GM23338 (cell line): Measurements from ENCODE around the gene NFATC2IP. TPM values are rescaled to one million over a fixed set of nuclear protein-coding genes. Genes with fewer than 3 reads are reported as not detected.

Source experiments
- ATAC-seq: fragments of 200-7000 bp; cut with Tn5 transposase; 3 replicates; pipeline ENCODE4 v1.9.1; 2020
- DNase-seq: peaks from one replicate; pipeline ENCODE4 v3.0.0-alpha.2; 2015; ENCODE audit warnings: low spot score
- H2AFZ ChIP-seq: fragments of 200-600 bp; sonication (generic); 2 replicates; pipeline ENCODE4 v1.8.0; 2016; ENCODE audit warnings: antibody characterized with exemption, mild to moderate bottlenecking, moderate library complexity
- H3F3A ChIP-seq: fragments of 200-600 bp; sonication (generic); replicated peaks from 2 replicates; pipeline ENCODE4 v1.8.0; 2017; ENCODE audit warnings: antibody characterized with exemption, mixed run types, low read depth
- H3K27ac ChIP-seq: fragments of 200-600 bp; sonication (generic); 2 replicates; pipeline ENCODE4 v1.6.1; 2016; ENCODE audit warnings: low read depth
- H3K27me3 ChIP-seq: fragments of 200-600 bp; sonication (generic); 2 replicates; pipeline ENCODE4 v1.8.0; 2016; ENCODE audit warnings: mild to moderate bottlenecking, mixed run types, moderate library complexity; ENCODE audit not compliant: insufficient read depth
- H3K36me3 ChIP-seq: fragments of 200-600 bp; sonication (generic); 2 replicates; pipeline ENCODE4 v1.8.0; 2016; ENCODE audit warnings: mild to moderate bottlenecking; ENCODE audit not compliant: insufficient read depth
- H3K4me1 ChIP-seq: fragments of 200-600 bp; sonication (generic); 2 replicates; pipeline ENCODE4 v1.8.0; 2016; ENCODE audit warnings: mild to moderate bottlenecking, moderate library complexity; ENCODE audit not compliant: insufficient read depth
- H3K4me2 ChIP-seq: fragments of 200-600 bp; sonication (generic); 2 replicates; pipeline ENCODE4 v1.7.1; 2017; ENCODE audit warnings: mixed run types
- H3K4me3 ChIP-seq: fragments of 200-600 bp; sonication (generic); 2 replicates; pipeline ENCODE4 v1.6.1; 2016; ENCODE audit warnings: mixed run types
- H3K79me2 ChIP-seq: fragments of 200-600 bp; sonication (generic); replicated peaks from 2 replicates; pipeline ENCODE4 v1.8.0; 2017; ENCODE audit warnings: mild to moderate bottlenecking; ENCODE audit not compliant: insufficient read depth
- H3K9me2 ChIP-seq: fragments of 200-600 bp; sonication (generic); 2 replicates; pipeline ENCODE4 v1.8.0; 2017; ENCODE audit not compliant: insufficient read depth
- H4K20me1 ChIP-seq: fragments of 200-600 bp; sonication (generic); replicated peaks from 2 replicates; pipeline ENCODE4 v1.8.0; 2017; ENCODE audit warnings: mild to moderate bottlenecking; ENCODE audit not compliant: insufficient read depth
- H3K27ac Mint-ChIP-seq: 2 replicates; pipeline ENCODE4 v1.8.0; 2020; ENCODE audit warnings: inconsistent platforms, mild to moderate bottlenecking, moderate library complexity, mixed read lengths
- H3K27me3 Mint-ChIP-seq: 3 replicates; pipeline ENCODE4 v1.8.0; 2022; ENCODE audit warnings: low read depth, mild to moderate bottlenecking, moderate library complexity, mixed read lengths, inconsistent platforms; ENCODE audit not compliant: insufficient read depth, poor library complexity
- H3K36me3 Mint-ChIP-seq: 3 replicates; pipeline ENCODE4 v1.8.0; 2021; ENCODE audit warnings: low read depth, mild to moderate bottlenecking, inconsistent platforms, moderate library complexity, mixed read lengths
- H3K4me1 Mint-ChIP-seq: 3 replicates; pipeline ENCODE4 v1.8.0; 2020; ENCODE audit warnings: mild to moderate bottlenecking, inconsistent platforms, mixed read lengths
- H3K4me3 Mint-ChIP-seq: 3 replicates; pipeline ENCODE4 v1.8.0; 2021; ENCODE audit warnings: moderate library complexity, mild to moderate bottlenecking, inconsistent platforms, mixed read lengths
- H3K9me3 Mint-ChIP-seq: 3 replicates; pipeline ENCODE4 v1.8.0; 2020; ENCODE audit warnings: moderate library complexity, mild to moderate bottlenecking, inconsistent platforms, mixed read lengths
- CREB1 ChIP-seq: fragments of 250-450 bp; sonication (Bioruptor Pico); IDR thresholded peaks from 2 replicates; pipeline ENCODE4 v1.5.0; 2020; ENCODE audit warnings: low read depth, mild to moderate bottlenecking, moderate library complexity
- EZH2 ChIP-seq: fragments of 200-600 bp; sonication (generic); IDR thresholded peaks from one replicate; pipeline ENCODE4 v1.8.0; 2017; ENCODE audit warnings: antibody characterized with exemption, mild to moderate bottlenecking, low read depth; ENCODE audit not compliant: unreplicated experiment
- EZH2phosphoT487 ChIP-seq: fragments of 200-600 bp; sonication (generic); IDR thresholded peaks from one replicate; pipeline ENCODE4 v1.8.1; 2018; ENCODE audit warnings: antibody characterized with exemption; ENCODE audit not compliant: unreplicated experiment
- JUNB ChIP-seq: IDR thresholded peaks from one replicate; pipeline ENCODE4 v1.6.1; 2016; ENCODE audit warnings: antibody characterized with exemption; ENCODE audit not compliant: unreplicated experiment
- NANOG ChIP-seq: IDR thresholded peaks from 2 replicates; pipeline ENCODE4 v1.6.1; 2016; ENCODE audit warnings: antibody characterized with exemption, borderline replicate concordance
- POLR2AphosphoS5 ChIP-seq: IDR thresholded peaks from 2 replicates; pipeline ENCODE4 v1.6.1; 2016; ENCODE audit warnings: antibody characterized with exemption, low read depth
- STAT1 ChIP-seq: IDR thresholded peaks from one replicate; pipeline ENCODE4 v1.6.1; 2016; ENCODE audit warnings: antibody characterized with exemption; ENCODE audit not compliant: unreplicated experiment
- ZNF114 ChIP-seq: fragments of 250-450 bp; sonication (Bioruptor Pico); IDR thresholded peaks from 2 replicates; pipeline ENCODE4 v1.5.0; 2020; ENCODE audit warnings: mild to moderate bottlenecking, moderate library complexity
- ZNF331 ChIP-seq: fragments of 250-450 bp; sonication (Bioruptor Pico); IDR thresholded peaks from 2 replicates; pipeline ENCODE4 v1.5.0; 2020; ENCODE audit warnings: low read depth, mild to moderate bottlenecking, moderate library complexity
- polyA plus RNA-seq: library from polyadenylated mRNA; unstranded; fragments of >200 nt; fragmentation: Nextera tagmentation; extraction: Ambion mirVana; gene quantifications from 2 replicates; pipeline ENCODE4 v1.2.1, GENCODE V29; 2016
- total RNA-seq: library from RNA; depleted of rRNA; stranded (reverse); fragments of >200 nt; shearing (Covaris generic); gene quantifications from 2 replicates; pipeline ENCODE4 v1.2.3, GENCODE V29; 2014
- TF ChIP-seq, protein P1 (sequence below): IDR thresholded peaks from one replicate; pipeline ENCODE4 v1.6.1; 2018; ENCODE audit warnings: antibody characterized with exemption; ENCODE audit not compliant: unreplicated experiment
- TF ChIP-seq, protein P2 (sequence below), 2 experiments: fragments of 200-600 bp in 1 of 2; sonication (generic) in 1 of 2; conservative IDR thresholded peaks; 2 replicates each; pipeline versions ENCODE4 v1.5.1 to v1.6.1; 2016 to 2017; ENCODE audit warnings: antibody characterized with exemption in 2 of 2, low read depth in 2 of 2, mild to moderate bottlenecking in 2 of 2, moderate library complexity in 1 of 2
- TF ChIP-seq, protein P3 (sequence below): IDR thresholded peaks from 2 replicates; pipeline ENCODE4 v1.6.1; 2016; ENCODE audit warnings: antibody characterized with exemption

NFATC2IP gene
- total and polyA plus RNA-seq, 2 experiments from 2014 or later, result 23.5 to 65.4 TPM

DNA sequence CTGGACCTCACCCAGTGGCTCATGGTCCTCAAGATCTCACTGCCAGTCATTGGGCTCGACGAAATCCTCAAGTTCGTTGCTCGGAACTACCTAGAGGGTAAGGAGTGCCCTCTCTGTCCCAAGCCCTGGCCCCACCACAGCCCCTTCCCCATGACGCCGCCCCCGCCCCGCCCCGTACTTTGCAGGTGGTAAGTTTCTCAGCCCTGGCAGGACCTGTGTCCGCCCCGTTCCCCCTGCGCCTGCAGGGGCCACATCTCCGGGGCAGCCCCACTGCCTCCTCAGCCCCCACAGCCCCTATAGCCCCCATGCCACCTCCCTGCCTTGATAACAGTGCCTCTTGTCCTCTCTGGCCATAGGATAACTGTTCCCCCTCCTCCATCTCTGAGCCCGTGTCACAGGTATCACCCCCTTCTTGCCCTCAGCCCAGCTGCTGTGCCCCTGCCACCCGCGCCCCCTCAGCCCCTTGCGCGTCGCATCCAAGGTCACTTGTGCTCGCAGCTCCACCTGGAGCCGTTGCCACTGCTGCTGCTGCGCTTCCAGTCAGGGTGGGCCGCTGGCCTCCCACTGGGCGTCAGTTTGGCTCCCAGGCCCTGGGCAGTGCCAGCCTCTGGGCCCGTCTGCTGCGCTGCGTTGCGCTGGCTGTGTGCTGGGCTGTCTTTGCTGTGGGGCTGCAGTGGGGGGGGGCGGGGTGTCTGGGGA lies 47.2 kb upstream of the NFATC2IP start (continued):
- TF ChIP-seq, protein P1, sequence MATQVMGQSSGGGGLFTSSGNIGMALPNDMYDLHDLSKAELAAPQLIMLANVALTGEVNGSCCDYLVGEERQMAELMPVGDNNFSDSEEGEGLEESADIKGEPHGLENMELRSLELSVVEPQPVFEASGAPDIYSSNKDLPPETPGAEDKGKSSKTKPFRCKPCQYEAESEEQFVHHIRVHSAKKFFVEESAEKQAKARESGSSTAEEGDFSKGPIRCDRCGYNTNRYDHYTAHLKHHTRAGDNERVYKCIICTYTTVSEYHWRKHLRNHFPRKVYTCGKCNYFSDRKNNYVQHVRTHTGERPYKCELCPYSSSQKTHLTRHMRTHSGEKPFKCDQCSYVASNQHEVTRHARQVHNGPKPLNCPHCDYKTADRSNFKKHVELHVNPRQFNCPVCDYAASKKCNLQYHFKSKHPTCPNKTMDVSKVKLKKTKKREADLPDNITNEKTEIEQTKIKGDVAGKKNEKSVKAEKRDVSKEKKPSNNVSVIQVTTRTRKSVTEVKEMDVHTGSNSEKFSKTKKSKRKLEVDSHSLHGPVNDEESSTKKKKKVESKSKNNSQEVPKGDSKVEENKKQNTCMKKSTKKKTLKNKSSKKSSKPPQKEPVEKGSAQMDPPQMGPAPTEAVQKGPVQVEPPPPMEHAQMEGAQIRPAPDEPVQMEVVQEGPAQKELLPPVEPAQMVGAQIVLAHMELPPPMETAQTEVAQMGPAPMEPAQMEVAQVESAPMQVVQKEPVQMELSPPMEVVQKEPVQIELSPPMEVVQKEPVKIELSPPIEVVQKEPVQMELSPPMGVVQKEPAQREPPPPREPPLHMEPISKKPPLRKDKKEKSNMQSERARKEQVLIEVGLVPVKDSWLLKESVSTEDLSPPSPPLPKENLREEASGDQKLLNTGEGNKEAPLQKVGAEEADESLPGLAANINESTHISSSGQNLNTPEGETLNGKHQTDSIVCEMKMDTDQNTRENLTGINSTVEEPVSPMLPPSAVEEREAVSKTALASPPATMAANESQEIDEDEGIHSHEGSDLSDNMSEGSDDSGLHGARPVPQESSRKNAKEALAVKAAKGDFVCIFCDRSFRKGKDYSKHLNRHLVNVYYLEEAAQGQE, result no peak
- TF ChIP-seq JUNB (no peak), CREB1 (CRISPR knock-in tag) (no peak), POLR2AphosphoS5 (no peak), EZH2phosphoT487 (no peak), ZNF114 (CRISPR knock-in tag) (no peak), ZNF331 (no peak), EZH2 (no peak), NANOG (no peak)
- TF ChIP-seq, protein P2, sequence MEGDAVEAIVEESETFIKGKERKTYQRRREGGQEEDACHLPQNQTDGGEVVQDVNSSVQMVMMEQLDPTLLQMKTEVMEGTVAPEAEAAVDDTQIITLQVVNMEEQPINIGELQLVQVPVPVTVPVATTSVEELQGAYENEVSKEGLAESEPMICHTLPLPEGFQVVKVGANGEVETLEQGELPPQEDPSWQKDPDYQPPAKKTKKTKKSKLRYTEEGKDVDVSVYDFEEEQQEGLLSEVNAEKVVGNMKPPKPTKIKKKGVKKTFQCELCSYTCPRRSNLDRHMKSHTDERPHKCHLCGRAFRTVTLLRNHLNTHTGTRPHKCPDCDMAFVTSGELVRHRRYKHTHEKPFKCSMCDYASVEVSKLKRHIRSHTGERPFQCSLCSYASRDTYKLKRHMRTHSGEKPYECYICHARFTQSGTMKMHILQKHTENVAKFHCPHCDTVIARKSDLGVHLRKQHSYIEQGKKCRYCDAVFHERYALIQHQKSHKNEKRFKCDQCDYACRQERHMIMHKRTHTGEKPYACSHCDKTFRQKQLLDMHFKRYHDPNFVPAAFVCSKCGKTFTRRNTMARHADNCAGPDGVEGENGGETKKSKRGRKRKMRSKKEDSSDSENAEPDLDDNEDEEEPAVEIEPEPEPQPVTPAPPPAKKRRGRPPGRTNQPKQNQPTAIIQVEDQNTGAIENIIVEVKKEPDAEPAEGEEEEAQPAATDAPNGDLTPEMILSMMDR (conservative IDR thresholded peaks at IDR 0.05; ENCODE audit: low read depth in 2 of 2), result no peak

DNA sequence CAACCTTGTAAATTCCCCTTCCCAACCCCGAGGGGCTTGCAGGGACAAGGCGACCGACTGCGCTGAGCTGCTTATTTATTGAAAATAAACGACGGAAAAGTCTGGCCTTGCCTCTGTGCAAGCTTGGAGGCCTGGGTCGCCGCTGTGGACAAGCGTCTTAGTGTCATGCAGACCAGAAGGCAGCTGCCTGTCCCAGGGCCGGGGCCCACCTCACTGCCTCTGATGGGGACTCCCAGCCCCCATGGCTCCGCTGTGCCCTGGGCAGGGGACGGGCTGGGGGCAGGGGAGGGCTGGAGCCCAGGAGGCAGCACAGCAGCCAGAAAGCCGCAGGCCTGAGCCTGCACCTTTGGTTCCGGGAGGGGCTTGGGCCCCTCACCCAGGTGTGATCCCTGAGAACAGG lies 46.4 kb upstream of the NFATC2IP start:
- H3F3A ChIP-seq, result no peaks in the 10 kb centered on the region
- Mint-ChIP-seq H3K27me3 (peaks cover 3% of the 10 kb centered on the region), H3K9me3 (no peaks in the 10 kb centered on the region), H3K4me3 (no peak overlapping the region), H3K27ac (no peak overlapping the region), H3K4me1 (no peaks in the 10 kb centered on the region), H3K36me3 (no peaks in the 10 kb centered on the region; the same call in 2 of the 3 replicates)
- no peak overlapping the region for H3K4me3 ChIP-seq
- no peaks in the 10 kb centered on the region for H3K27me3 ChIP-seq
- H2AFZ ChIP-seq, result no peak overlapping the region
- H3K79me2 ChIP-seq, result no peaks in the 10 kb centered on the region
- H3K4me2 ChIP-seq, result no peak overlapping the region
- 0 out of 2 replicates have a peak, but pooled peaks cover 6% of the 10 kb centered on the region for H3K36me3 ChIP-seq
- no peaks in the 10 kb centered on the region for H4K20me1 ChIP-seq
- DNase-seq, result no peak
- ATAC-seq, result no peak
- no peak overlapping the region for H3K27ac ChIP-seq
- no peaks in the 10 kb centered on the region for H3K4me1 ChIP-seq
- no peaks in the 10 kb centered on the region for H3K9me2 ChIP-seq
- TF ChIP-seq, protein P2 (conservative IDR thresholded peaks at IDR 0.05; ENCODE audit: low read depth in 2 of 2), result no peak
- TF ChIP-seq ZNF114 (CRISPR knock-in tag) (no peak), CREB1 (CRISPR knock-in tag) (no peak), POLR2AphosphoS5 (no peak), NANOG (no peak), EZH2 (no peak), STAT1 (no peak), ZNF331 (no peak), EZH2phosphoT487 (no peak)
- TF ChIP-seq, protein P1, result no peak
- TF ChIP-seq, protein P3, sequence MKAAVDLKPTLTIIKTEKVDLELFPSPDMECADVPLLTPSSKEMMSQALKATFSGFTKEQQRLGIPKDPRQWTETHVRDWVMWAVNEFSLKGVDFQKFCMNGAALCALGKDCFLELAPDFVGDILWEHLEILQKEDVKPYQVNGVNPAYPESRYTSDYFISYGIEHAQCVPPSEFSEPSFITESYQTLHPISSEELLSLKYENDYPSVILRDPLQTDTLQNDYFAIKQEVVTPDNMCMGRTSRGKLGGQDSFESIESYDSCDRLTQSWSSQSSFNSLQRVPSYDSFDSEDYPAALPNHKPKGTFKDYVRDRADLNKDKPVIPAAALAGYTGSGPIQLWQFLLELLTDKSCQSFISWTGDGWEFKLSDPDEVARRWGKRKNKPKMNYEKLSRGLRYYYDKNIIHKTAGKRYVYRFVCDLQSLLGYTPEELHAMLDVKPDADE, result no peak
